Stomach smooth muscle (tissue), 2 donors: Measurements from ENCODE around the gene CPNE4.

Experiments
- H3K27ac ChIP-seq: one replicate; pipeline ENCODE4 v1.7.0; 2013; ENCODE audit warnings: mild to moderate bottlenecking, low read length, inconsistent platforms
- H3K27me3 ChIP-seq, 2 donors: one replicate each; pipeline ENCODE4 v1.7.0; 2013; ENCODE audit warnings: low read length in 2 of 2; ENCODE audit not compliant: insufficient read depth in 2 of 2, control insufficient read depth in 1 of 2
- H3K36me3 ChIP-seq, 2 donors: one replicate each; pipeline ENCODE4 v1.7.0; 2013; ENCODE audit warnings: low read length in 2 of 2; ENCODE audit not compliant: control insufficient read depth in 2 of 2, insufficient read depth in 2 of 2
- H3K4me1 ChIP-seq: one replicate; pipeline ENCODE4 v1.7.0; 2013; ENCODE audit warnings: low read length; ENCODE audit not compliant: control insufficient read depth, insufficient read depth
- H3K4me3 ChIP-seq, 2 donors: one replicate each; pipeline ENCODE4 v1.7.0; 2013; ENCODE audit warnings: low read length in 2 of 2
- H3K9ac ChIP-seq, 2 donors: one replicate each; pipeline ENCODE4 v1.7.0; 2013; ENCODE audit warnings: low read length in 2 of 2, mild to moderate bottlenecking in 1 of 2
- H3K9me3 ChIP-seq, 2 donors: one replicate each; pipeline ENCODE4 v1.7.0; 2013; ENCODE audit warnings: low read length in 2 of 2; ENCODE audit not compliant: control insufficient read depth in 2 of 2
- donor health status: healthy.
- donor health status: Pancreatic carcinoma.

The CPNE4 gene

GRCh38 chr3:131723343-131723742 lies 311.5 kb downstream of the CPNE4 start:
- H3K36me3 ChIP-seq, result no peaks in the 10 kb centered on the region
- H3K9ac ChIP-seq, result no peak overlapping the region
- no peak overlapping the region for H3K4me3 ChIP-seq
- H3K4me1 ChIP-seq, result no peaks in the 10 kb centered on the region
- no peaks in the 10 kb centered on the region for H3K27me3 ChIP-seq
- no peaks in the 10 kb centered on the region for H3K9me3 ChIP-seq
- H3K27ac ChIP-seq, result no peak overlapping the region

- Histone ChIP-seq H3K9me3 (no peaks in the 10 kb centered on the region), H3K27ac (no peak overlapping the region), H3K27me3 (no peaks in the 10 kb centered on the region), H3K4me3 (no peak overlapping the region), H3K4me1 (no peaks in the 10 kb centered on the region), H3K36me3 (no peaks in the 10 kb centered on the region), H3K9ac (no peak overlapping the region)
Measured at GRCh38 chr3:131717493-131717892, 317.3 kb downstream of the CPNE4 start.

- Histone ChIP-seq H3K27me3 (no peaks in the 10 kb centered on the region), H3K4me1 (no peaks in the 10 kb centered on the region), H3K9ac (no peak overlapping the region), H3K27ac (no peak overlapping the region), H3K36me3 (no peaks in the 10 kb centered on the region), H3K9me3 (no peaks in the 10 kb centered on the region), H3K4me3 (no peak overlapping the region)
Measured at GRCh38 chr3:131716943-131717342, 317.9 kb downstream of the CPNE4 start.

- Histone ChIP-seq H3K4me3 (no peak overlapping the region), H3K9me3 (no peaks in the 10 kb centered on the region), H3K9ac (no peak overlapping the region), H3K27ac (no peak overlapping the region), H3K27me3 (no peaks in the 10 kb centered on the region), H3K4me1 (no peaks in the 10 kb centered on the region), H3K36me3 (no peaks in the 10 kb centered on the region)
Measured at GRCh38 chr3:131716007-131716406, 318.8 kb downstream of the CPNE4 start.

GRCh38 chr3:131714585-131715220 lies 320.1 kb downstream of the CPNE4 start:
- H3K36me3 ChIP-seq, result no peaks in the 10 kb centered on the region
- no peaks in the 10 kb centered on the region for H3K27me3 ChIP-seq
- no peak overlapping the region for H3K4me3 ChIP-seq
- H3K27ac ChIP-seq, result no peak overlapping the region
- no peaks in the 10 kb centered on the region for H3K9me3 ChIP-seq
- H3K4me1 ChIP-seq, result no peaks in the 10 kb centered on the region
- no peak overlapping the region for H3K9ac ChIP-seq

GRCh38 chr3:131713416-131714123 lies 321.2 kb downstream of the CPNE4 start:
- Histone ChIP-seq H3K36me3 (no peaks in the 10 kb centered on the region), H3K4me3 (no peak overlapping the region), H3K4me1 (no peaks in the 10 kb centered on the region), H3K27me3 (no peaks in the 10 kb centered on the region), H3K27ac (no peak overlapping the region), H3K9me3 (no peaks in the 10 kb centered on the region), H3K9ac (no peak overlapping the region)

- no peaks in the 10 kb centered on the region for H3K9me3 ChIP-seq
- H3K9ac ChIP-seq, result no peak overlapping the region
Measured at GRCh38 chr3:131712662-131713061, 322.2 kb downstream of the CPNE4 start.

GRCh38 chr3:131711114-131711768 lies 323.6 kb downstream of the CPNE4 start:
- Histone ChIP-seq H3K4me1 (no peaks in the 10 kb centered on the region), H3K4me3 (no peak overlapping the region), H3K36me3 (no peaks in the 10 kb centered on the region), H3K9ac (no peak overlapping the region), H3K9me3 (no peaks in the 10 kb centered on the region), H3K27ac (no peak overlapping the region), H3K27me3 (no peaks in the 10 kb centered on the region)

More at GRCh38 chr3:131712662-131713061, 322.2 kb downstream of the CPNE4 start:
- Histone ChIP-seq H3K27ac (no peak overlapping the region), H3K4me1 (no peaks in the 10 kb centered on the region), H3K27me3 (no peaks in the 10 kb centered on the region), H3K4me3 (no peak overlapping the region), H3K36me3 (no peaks in the 10 kb centered on the region)

- no peaks in the 10 kb centered on the region for H3K36me3 ChIP-seq
- no peaks in the 10 kb centered on the region for H3K4me1 ChIP-seq
- no peak overlapping the region for H3K4me3 ChIP-seq
- H3K9ac ChIP-seq, result no peak overlapping the region
- no peaks in the 10 kb centered on the region for H3K27me3 ChIP-seq
- no peak overlapping the region for H3K27ac ChIP-seq
- no peaks in the 10 kb centered on the region for H3K9me3 ChIP-seq
Measured at GRCh38 chr3:131708241-131708640, 326.6 kb downstream of the CPNE4 start.

GRCh38 chr3:131705558-131706051 lies 329.2 kb downstream of the CPNE4 start:
- H3K36me3 ChIP-seq, result no peaks in the 10 kb centered on the region
- no peak overlapping the region for H3K4me3 ChIP-seq
- no peak overlapping the region for H3K27ac ChIP-seq
- H3K4me1 ChIP-seq, result no peaks in the 10 kb centered on the region
- H3K27me3 ChIP-seq, result no peaks in the 10 kb centered on the region
- no peaks in the 10 kb centered on the region for H3K9me3 ChIP-seq
- H3K9ac ChIP-seq, result no peak overlapping the region

GRCh38 chr3:131705099-131705498 lies 329.7 kb downstream of the CPNE4 start:
- no peaks in the 10 kb centered on the region for H3K27me3 ChIP-seq
- no peak overlapping the region for H3K9ac ChIP-seq
- no peak overlapping the region for H3K4me3 ChIP-seq
- H3K36me3 ChIP-seq, result no peaks in the 10 kb centered on the region
- no peaks in the 10 kb centered on the region for H3K4me1 ChIP-seq
- no peaks in the 10 kb centered on the region for H3K9me3 ChIP-seq
- H3K27ac ChIP-seq, result no peak overlapping the region
